Stimulated activated CD4-positive, alpha-beta T cell treated with anti-CD3 and anti-CD28 coated beads, Interleukin-4, amount 100 ng/mL, for 4 hours (primary cell): ENCODE data around the gene NECAB3.
A peak's percentile ranks its signal among the peaks of the same experiment; 100 is the strongest.
"Not testable (repeated sequence)": the region's sequence is repeated elsewhere in the genome, so short reads cannot be mapped to it uniquely, and the experiment has no call there.

Experiments used
- DNase-seq, 2 experiments: peaks; one replicate each; pipeline ENCODE4 v3.0.0-alpha.2; 2020

NECAB3 gene, protein sequence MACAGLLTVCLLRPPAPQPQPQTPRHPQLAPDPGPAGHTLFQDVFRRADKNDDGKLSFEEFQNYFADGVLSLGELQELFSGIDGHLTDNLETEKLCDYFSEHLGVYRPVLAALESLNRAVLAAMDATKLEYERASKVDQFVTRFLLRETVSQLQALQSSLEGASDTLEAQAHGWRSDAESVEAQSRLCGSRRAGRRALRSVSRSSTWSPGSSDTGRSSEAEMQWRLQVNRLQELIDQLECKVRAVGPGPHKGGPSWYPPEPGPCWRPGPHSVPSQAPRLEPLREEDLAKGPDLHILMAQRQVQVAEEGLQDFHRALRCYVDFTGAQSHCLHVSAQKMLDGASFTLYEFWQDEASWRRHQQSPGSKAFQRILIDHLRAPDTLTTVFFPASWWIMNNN

GRCh38 chr20:33674294-33675135 is at the start of gene NECAB3:
TSS of gene NECAB3 (minus strand) at chr20:33674428. CDS start at chr20:33674352, 76 bp downstream.
- DNase-seq: peak; percentile 30 to 68

DNA sequence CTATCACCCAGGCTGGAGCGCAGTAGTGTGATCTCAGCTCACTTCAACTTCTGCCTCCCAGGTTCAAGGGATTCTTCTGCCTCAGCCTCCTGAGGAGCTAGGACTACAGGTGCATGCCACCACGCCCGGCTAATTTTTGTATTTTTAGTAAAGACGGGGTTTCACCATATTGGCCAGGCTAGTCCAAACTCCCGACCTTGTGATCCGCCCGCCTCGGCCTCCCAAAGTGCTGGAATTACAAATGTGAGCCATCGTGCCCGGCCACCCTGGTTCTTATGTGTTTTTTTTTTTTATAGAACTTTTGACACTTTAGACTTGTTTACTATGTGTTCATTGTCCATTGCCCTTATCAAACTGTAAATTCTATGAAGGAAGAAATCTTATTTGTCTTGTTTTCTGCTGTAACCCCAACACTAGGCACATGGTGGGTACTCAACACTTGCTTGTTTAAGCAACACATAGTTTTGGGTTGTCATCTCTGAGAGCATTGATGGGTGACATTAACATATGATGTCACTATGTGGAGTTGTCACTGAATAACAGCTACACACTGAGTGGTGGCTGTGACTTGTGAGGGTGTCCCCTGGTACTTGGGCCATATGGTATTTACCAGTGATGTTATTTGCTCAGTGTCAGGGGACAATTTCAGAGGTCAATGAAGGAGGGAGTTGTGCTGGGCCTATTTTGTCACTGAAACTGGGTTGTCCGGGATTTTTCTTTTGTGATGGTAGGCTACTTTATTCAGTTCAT is 47.3 kb upstream of the NECAB3 start:
- DNase-seq: no peak

DNA sequence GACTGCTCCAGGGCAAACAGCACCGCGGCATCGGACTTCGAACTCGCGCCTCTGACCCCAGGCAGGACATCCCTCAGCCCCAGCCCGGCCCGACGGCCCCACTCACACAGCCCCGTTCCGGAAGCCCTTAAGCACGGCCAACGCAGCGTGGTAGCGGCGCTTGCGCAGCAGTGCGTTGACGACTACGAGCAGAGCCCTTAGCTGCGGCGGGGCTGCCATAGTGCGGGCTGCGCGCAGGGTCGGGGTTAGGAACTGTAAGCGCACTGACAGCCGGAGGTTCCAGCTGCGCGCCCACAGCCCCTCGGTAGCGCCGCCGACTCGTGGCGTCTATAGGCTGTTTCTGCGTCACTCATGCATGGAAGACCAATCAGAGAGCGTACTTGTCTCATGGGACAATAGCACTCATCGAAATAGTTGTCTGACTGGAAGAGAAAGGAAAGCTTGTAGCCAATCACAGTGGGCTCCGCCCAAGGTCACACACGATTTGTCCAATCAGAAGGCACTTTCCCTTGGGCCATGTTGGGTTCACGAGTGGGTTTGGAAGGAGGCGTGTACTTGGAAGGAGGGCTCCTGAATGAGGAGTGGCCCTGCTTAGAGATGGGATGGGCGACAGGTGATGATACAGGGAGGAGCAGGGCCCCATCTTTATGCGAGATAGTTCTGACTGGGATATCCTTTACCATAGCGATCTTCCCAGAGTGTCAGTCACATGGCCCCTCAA is 45.9 kb upstream of the NECAB3 start, which contains the start of gene PXMP4:
Gene PXMP4, minus strand, starts transcription at position 322 of the 721 bp plus-strand sequence. Its CDS starts 103 bp downstream, at position 219.
- DNase-seq: peak; percentile 71 to 92

- no peak for DNase-seq
Measured at GRCh38 chr20:33719277-33719988, 45.2 kb upstream of the NECAB3 start.

GRCh38 chr20:33716498-33716897 is 42.3 kb upstream of the NECAB3 start:
- DNase-seq: no peak

DNA sequence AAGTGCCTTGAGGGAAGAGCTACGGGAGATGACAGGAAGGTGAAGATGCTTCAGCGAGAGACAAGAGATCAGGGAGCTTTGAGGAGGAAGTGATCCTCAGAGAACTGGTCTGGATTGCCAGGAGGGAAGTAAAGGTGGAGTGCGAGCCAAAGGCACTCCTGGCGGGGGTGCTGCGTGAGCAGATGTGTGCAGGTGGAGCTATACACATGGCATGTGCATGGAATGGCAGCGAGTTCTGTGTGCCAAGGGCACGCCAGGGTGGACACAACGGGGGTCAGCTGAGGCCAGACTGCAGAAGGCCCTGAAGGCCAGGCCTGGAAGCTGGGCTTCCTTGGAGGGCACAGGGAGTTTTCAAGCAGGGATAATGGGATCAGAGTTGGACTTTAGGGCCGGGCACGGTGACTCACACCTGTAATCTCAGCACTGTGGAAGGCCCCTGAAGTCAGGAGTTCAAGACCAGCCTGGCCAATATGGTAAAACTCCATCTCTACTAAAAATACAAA is 39.7 kb upstream of the NECAB3 start:
- DNase-seq: no peak

GRCh38 chr20:33711446-33711738 is 37.2 kb upstream of the NECAB3 start:
- no peak for DNase-seq

- DNase-seq: no peak
Measured at GRCh38 chr20:33710681-33711445, 36.6 kb upstream of the NECAB3 start.

DNA sequence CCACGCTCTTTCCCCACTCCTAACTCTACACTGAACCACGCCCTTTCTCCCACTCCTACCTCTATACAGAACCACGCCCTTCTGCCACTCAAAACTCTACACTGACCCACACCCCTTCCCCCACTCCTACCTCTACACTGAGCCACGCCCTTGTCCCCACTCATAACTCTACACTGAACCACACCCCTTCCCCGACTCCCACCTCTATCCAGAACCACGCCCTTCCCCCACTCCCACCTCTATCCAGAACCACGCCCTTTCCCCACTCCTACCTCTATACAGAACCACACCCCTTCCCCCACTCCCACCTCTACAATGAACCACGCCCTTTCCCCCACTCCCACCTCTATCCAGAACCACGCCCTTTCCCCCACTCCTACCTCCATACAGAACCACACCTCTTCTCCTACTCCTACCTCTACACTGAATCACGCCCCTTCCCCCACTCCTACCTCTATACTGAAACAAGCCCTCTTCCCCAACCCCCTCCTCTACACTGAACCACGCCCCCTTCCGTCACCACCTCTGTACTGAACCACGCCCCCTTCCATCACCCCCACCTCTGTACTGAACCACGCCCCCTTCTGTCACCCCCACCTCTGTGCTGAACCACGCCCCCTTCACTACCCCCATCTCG is 35.8 kb upstream of the NECAB3 start:
- no peak for DNase-seq

DNA sequence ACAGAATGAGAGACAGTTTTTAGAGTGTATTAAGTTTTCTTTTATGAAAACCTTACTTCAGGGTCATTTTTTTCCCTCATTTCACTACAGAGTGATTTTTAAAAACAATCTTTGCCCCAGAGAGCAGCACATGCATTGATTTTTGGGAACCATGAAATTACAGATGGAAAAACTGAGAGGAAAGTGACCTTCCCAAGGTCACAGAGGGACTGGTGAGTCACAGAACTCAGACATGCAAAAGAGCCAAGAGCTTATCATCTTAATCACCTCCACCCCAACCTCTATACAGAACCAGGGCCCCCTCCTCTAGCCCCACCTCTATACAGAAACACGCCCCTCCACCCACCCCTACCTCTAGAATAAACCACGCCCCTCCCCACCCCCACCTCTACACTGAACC is 35.2 kb upstream of the NECAB3 start:
- DNase-seq: no peak

DNA sequence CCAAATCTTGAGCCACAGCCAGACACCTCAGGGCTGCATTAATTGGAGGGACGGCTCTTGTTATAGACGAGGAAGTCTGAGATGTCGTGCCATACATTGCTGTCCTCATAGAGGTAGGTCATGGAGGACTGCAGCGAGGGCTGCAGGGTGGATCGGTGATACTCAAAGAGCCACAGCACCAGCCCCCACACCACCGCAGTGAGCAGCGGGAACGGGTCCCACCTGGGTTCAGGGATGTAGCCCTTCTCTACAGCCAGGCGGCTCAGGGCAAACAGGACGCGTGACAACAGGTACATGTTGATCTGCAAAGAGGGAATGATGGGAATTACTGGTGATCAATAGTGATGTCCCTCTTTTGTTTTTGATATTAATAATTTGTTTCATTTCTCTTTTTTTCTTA is 33.4 kb upstream of the NECAB3 start:
- DNase-seq: no peak

DNA sequence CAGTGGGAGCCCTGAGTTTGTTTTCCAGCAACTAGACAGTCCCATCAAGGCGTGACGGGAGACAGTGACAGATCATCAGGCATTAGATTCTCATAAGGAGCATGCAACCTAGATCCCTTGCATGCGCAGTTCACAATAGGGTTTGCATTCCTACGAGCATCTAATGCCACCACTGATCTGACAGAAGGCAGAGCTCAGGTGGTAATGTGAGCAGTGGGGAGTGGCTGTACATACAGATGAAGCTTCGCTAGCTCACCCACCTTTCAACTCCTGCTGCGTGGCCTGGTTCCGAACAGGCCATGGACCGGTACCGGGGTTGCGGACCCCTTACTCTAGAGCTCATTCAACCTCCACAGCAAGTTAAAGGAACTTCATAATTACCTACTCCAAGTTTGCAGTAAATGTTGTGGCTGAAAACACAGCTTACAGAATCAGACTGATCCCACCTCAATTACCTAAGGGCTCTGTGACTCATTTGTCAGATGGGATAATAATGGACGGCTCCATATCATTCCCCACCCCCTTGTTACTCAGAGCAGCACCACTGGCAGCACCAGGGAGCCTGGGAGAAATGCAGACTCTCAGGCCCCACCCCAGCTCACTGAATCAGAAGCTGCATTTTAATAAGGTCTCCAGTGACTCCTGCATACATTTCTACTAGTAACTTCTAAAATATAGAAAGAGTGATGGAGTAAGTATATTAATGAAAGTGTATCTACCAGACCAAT is 30.1 kb upstream of the NECAB3 start:
- DNase-seq: no peak

DNA sequence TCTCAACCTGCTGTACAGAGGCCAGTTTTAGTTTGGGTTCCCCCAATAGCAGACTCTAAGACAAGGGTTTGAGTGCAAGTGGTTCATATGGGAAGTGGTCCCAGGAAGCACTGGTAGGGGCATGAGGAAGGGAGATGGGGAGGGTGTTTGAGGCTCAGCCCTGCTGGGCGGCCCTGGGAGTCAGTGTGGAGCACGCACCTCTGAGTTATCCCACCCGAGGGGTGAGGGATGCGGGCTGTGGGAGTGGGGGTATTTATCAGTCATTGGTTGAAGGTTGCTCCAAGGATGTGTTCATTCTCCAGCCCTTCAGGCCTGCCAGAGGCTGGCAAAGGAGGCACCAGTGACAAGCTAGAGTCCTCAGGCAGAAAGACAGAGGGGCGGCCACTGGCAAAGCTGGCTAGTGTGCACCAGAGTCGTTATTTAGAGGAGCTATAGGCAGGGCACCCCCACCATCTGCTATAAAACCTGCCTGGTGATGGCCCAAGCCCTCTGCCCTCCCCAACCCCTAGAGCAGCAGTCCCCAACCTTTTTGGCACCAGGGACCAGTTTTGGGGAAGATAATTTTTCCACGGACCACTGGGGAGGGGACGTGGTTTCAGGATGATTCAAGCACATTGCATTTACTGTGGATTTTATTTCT is 29.4 kb upstream of the NECAB3 start:
- no peak for DNase-seq

DNA sequence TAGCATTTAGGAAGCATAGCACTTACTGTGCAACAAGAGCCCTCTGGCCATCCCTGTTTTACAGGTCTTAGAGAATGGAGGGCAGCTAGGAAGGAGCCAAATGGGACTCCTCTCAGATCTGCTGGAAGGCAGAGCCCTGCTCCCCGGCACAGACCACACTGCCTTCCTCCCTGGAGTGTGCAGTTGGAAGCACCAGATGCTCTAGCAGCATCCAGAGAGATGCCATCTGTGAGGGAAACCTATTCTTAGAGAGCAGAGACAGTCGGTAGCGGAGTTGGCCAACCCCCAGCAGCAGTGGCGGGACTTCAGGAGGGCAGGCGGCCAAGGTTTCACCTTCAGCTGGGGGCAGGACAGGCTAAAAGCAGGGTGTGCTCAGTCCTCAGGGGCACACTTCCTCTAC is 28.6 kb upstream of the NECAB3 start:
- DNase-seq: no peak

DNA sequence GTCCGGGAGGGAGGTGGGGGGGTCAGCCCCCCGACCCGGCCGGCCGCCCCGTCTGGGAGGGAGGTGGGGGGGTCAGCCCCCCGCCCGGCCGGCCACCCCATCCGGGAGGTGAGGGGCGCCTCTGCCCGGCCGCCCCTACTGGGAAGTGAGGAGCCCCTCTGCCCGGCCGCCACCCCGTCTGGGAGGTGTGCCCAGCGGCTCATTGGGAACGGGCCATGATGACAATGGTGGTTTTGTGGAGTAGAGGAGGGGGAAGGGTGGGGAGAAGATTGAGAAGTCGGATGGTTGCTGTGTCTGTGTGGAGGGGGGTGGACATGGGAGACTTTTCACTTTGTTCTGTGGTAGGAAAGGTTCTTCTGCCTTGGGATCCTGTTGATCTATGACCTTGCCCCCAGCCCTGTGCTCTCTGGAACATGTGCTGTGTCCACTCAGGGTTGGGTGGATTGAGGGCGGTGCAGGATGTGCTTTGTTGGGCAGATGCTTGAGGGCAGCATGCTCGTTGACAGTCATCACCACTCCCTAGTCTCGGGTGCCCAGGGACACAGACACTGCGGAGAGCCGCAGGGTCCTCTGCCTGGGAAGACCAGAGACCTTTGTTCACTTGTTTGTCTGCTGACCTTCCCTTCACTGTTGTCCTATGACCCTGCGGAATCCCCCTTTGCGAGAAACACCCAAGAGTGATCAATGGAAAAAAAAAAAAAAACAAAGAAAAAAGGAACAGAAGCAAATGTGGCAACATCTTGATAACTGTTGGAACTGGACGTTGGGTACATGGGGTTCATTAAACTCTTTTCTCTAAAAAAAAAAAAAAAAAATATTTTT is 27.6 kb upstream of the NECAB3 start:
- DNase-seq: no peak

DNA sequence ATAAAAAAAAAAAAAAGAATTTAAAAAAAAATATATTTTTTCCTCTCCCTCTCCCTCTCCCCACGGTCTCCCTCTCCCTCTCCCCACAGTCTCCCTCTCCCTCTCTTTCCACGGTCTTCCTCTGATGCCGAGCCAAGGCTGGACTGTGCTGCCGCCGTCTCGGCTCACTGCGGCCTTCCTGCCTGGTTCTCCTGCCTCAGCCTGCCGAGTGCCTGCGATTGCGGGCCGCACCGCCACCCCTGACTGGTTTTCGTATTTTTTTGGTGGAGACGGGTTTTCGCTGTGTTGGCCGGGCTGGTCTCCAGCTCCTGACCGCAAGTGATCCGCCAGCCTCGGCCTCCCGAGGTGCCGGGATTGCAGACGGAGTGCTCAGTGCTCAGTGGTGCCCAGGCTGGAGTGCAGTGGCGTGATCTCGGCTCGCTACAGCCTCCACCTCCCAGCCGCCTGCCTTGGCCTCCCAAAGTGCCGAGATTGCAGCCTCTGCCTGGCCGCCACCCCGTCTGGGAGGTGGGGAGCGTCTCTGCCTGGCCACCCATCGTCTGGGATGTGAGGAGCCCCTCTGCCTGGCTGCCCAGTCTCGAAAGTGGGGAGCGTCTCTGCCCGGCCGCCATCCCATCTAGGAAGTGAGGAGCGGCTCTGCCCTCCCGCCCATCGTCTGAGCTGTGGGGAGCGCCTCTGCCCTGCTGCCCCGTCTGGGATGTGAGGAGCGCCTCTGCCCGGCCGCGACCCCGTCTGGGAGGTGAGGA is 26.6 kb upstream of the NECAB3 start:
- not testable (repeated sequence) for DNase-seq

DNA sequence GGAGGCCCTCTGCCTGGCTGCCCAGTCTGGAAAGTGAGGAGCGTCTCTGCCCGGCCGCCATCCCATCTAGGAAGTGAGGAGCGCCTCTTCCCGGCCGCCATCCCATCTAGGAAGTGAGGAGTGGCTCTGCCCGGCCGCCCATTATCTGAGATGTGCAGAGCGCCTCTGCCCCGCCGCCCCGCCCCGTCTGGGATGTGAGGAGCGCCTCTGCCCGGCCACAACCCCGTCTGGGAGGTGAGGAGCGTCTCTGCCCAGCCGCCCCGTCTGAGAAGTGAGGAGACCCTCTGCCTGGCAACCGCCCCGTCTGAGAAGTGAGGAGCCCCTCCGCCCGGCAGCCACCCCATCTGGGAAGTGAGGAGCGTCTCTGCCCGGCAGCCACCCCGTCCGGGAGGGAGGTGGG is 24.7 kb upstream of the NECAB3 start:
- not testable (repeated sequence) for DNase-seq

DNA sequence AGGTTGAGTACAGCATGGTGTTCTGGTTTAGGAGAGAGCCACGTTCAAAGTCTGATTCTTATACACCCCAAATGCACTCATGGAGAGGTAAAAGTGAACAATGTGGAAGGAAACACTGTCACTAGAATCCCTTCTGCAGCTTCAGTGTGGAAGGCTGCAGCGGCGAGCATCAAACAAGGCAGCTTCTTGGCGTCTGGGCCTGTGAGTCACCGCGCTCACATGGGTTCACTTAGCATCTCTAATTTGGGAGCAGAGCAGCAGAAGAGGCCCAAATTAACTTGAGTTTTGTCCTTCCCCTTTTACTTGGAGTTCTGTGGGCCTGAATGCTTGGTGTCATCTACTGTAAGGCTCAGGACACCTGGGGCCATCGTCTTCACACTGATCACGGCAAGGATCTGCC is 22.9 kb upstream of the NECAB3 start:
- DNase-seq: no peak
